Measurements from ENCODE around the gene GPR89A.
"Not testable (repeated sequence)": the region's sequence is repeated elsewhere in the genome, so short reads cannot be mapped to it uniquely, and the experiment has no call there.

The GPR89A gene

GRCh38 chr1:145686078-145686477 is 78.3 kb downstream of the GPR89A start:
- not testable (repeated sequence) for DNase-seq (ENCODE audit: low read depth)

- no peak for DNase-seq (ENCODE audit: low read depth)
Measured at GRCh38 chr1:145688328-145688727, 80.5 kb downstream of the GPR89A start.

GRCh38 chr1:145688924-145689323 is 81.1 kb downstream of the GPR89A start:
- DNase-seq (ENCODE audit: low read depth), result no peak

- no peak for DNase-seq (ENCODE audit: low read depth)
Measured at GRCh38 chr1:145689922-145690321, 82.1 kb downstream of the GPR89A start.

GRCh38 chr1:145690587-145691558 is 83.1 kb downstream of the GPR89A start:
- DNase-seq (ENCODE audit: low read depth), result peak; percentile 3

- DNase-seq (ENCODE audit: low read depth), result no peak
Measured at GRCh38 chr1:145692785-145693443, 85.1 kb downstream of the GPR89A start.

GRCh38 chr1:145695821-145696629 is 88.2 kb downstream of the GPR89A start:
- DNase-seq (ENCODE audit: low read depth), result no peak

GRCh38 chr1:145696630-145696960 is 88.8 kb downstream of the GPR89A start:
- no peak for DNase-seq (ENCODE audit: low read depth)

- no peak for DNase-seq (ENCODE audit: low read depth)
Measured at GRCh38 chr1:145701306-145701862, 93.6 kb downstream of the GPR89A start.

GRCh38 chr1:145702052-145702451 is 94.3 kb downstream of the GPR89A start:
- DNase-seq (ENCODE audit: low read depth), result no peak

- no peak for DNase-seq (ENCODE audit: low read depth)
Measured at GRCh38 chr1:145702826-145703225, 95.0 kb downstream of the GPR89A start.

- DNase-seq (ENCODE audit: low read depth), result no peak
Measured at GRCh38 chr1:145705622-145706021, 97.8 kb downstream of the GPR89A start.

- no peak for DNase-seq (ENCODE audit: low read depth)
Measured at GRCh38 chr1:145706086-145706664, 98.4 kb downstream of the GPR89A start.

GRCh38 chr1:145707183-145707867 is 99.5 kb downstream of the GPR89A start, which contains the start of gene PDZK1:
Gene PDZK1 (minus strand): TSS chr1:145707368. CDS start chr1:145688021, 19,347 bp downstream.
- no peak for DNase-seq (ENCODE audit: low read depth)

GRCh38 chr1:145708063-145708462 is 100.3 kb downstream of the GPR89A start:
- no peak for DNase-seq (ENCODE audit: low read depth)

GRCh38 chr1:145710291-145711027 is 102.7 kb downstream of the GPR89A start:
- DNase-seq (ENCODE audit: low read depth), result no peak

GRCh38 chr1:145711213-145711651 is 103.4 kb downstream of the GPR89A start:
- DNase-seq (ENCODE audit: low read depth), result no peak

GRCh38 chr1:145714524-145715111 is 106.8 kb downstream of the GPR89A start:
- no peak for DNase-seq (ENCODE audit: low read depth)

- no peak for DNase-seq (ENCODE audit: low read depth)
Measured at GRCh38 chr1:145716641-145717345, 109.0 kb downstream of the GPR89A start.

Measured in stimulated activated CD4-positive, alpha-beta T cell treated with anti-CD3 and anti-CD28 coated beads, Interleukin-2, amount 100 ng/mL, for 4 hours (primary cell).